GM21723 (cell line): ENCODE results near the gene POU5F1.
A peak's percentile ranks its signal among the peaks of the same experiment; 100 is the strongest.
"Not testable (repeated sequence)": the region's sequence is repeated elsewhere in the genome, so short reads cannot be mapped to it uniquely, and the experiment has no call there.

Experiments used
- ATAC-seq: cut with Tn5 transposase; IDR thresholded peaks from one replicate; pipeline ENCODE4 v1.9.1; 2021; ENCODE audit warnings: mild to moderate bottlenecking, moderate library complexity; ENCODE audit not compliant: unreplicated experiment

Gene POU5F1

DNA sequence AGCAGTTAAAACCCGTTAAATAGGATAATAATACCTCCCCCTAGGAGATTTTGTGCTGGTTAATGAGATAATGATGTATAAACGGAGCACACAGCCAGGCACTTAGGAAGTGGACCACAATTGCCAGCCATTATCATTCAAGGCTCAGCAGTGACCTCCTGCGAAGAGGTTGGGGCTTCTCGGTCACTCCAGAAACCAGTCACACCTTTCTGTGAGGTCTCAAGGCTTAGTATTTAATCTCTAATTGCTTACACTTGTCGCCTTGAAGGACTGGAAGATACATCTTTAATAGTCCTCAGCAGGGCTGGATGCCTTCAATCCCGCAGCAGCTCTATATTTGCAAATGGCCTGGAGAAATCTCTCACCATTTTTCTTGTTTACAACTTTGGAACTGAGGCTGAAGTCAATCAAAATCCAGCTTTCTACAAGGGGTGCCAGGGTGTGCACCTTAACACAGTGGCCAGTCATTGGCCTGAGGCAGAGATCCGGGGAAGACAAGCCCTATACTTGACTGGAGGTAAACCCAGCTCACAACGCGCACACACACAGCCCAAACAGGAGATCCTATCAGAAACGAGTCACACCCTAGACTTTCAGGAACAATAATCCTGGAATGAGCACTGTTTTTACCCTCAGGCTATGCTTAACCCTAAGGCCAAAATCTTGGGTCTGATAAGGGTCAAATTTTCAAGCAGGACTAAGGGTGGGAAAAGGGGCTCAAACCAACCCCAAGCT, 1.2 kb downstream of the POU5F1 start:
- no peak for ATAC-seq

GRCh38 chr6:31168606-31169005, 1.9 kb downstream of the POU5F1 start:
- no peak for ATAC-seq

DNA sequence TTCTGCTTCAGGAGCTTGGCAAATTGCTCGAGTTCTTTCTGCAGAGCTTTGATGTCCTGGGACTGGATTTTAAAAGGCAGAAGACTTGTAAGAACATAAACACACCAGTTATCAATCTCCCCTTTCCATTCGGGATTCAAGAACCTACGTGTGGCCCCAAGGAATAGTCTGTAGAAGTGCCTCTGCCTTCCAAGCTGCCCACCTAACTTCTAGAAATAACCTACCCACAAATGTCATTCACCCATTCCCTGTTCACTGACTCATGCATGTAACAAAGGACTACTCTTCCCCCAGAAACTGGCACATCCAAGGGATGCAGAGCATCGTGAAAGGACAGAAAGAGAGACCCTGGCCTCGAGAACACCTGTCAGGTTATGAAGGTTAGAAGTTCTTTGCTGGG, 4.5 kb downstream of the POU5F1 start:
- ATAC-seq = no peak

DNA sequence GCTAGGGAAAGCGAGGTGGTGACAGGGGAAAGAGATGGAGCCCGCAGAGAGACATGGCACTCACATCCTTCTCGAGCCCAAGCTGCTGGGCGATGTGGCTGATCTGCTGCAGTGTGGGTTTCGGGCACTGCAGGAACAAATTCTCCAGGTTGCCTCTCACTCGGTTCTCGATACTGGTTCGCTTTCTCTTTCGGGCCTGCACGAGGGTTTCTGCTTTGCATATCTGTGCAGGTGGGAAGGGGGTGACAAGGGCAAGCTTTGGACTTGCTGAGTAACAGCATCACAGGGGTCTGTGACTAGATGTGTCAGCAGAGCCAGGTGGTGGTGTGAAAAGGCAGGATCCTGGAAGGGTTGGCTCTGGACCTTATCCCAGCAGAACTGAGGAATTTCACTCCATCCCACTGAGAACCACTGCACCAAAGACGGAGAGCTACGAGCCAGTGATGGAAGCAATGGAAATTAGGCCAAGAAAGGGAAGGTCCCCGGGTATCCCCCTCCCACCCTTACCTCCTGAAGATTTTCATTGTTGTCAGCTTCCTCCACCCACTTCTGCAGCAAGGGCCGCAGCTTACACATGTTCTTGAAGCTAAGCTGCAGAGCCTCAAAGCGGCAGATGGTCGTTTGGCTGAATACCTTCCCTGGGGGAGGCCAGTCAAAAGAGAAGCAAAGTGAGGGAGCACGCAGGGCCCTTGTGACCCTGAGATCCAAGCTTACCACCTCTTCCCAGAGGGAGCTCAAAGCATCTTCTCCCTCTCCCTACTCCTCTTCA, 5.2 kb downstream of the POU5F1 start:
- peak; percentile 74 for ATAC-seq

GRCh38 chr6:31164475-31165063, 5.9 kb downstream of the POU5F1 start:
- not testable (repeated sequence) for ATAC-seq

DNA sequence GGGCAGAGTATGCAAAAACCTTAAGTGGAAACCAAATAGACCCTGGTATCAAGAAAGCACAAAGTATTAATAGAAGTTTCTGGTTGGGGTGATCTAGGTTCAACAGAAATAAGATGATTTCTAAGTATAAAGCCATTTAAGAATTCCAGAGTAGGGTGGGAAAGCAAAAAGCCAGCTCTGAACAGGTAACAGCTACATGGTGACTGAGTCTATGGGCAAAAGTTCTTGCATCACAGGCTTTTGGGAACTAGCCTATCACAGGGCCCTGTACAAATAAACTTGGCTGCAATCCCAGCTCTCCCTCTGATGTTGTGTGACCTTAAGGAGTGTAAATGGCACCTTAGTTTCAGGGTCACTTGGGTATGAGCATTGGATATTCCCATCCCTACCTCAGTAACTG, 6.6 kb downstream of the POU5F1 start:
- ATAC-seq = no peak

GRCh38 chr6:31162463-31163165, 7.9 kb downstream of the POU5F1 start:
- ATAC-seq = no peak

DNA sequence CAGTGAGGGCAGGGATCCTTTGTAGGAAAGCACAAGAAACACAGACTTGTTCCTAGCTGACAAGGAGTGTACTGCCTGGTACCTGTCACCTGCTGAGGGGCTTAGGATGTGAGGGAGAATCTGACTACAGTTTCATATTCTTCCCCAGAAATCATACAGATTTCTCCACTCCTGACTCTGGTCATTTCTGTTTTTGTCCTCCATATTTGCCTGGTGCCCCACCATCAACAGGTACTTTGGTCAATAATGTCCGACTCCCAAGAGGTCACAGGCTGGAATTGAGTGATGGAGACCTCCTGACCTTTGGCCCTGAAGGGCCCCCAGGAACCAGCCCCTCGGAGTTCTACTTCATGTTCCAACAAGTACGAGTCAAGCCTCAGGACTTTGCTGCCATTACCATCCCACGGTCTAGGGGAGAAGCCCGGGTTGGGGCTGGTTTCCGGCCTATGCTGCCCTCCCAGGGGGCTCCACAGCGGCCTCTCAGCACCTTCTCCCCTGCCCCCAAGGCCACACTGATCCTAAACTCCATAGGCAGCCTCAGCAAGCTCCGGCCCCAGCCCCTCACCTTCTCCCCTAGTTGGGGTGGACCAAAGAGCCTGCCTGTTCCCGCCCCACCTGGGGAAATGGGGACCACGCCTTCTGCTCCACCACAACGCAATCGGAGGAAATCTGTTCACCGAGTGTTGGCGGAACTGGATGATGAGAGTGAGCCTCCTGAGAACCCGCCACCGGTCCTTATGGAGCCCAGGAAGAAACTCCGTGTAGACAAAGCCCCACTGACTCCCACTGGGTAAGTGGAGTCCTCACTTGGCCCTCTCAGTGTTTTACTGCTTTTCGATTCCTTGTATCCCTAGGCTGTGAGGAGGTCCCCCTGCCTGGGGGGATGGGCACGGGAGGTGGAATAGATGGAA, 9.0 kb downstream of the POU5F1 start:
- no peak for ATAC-seq

- ATAC-seq = no peak
These were observed 11.3 kb downstream of the POU5F1 start for GRCh38 chr6:31158863-31159855.

DNA sequence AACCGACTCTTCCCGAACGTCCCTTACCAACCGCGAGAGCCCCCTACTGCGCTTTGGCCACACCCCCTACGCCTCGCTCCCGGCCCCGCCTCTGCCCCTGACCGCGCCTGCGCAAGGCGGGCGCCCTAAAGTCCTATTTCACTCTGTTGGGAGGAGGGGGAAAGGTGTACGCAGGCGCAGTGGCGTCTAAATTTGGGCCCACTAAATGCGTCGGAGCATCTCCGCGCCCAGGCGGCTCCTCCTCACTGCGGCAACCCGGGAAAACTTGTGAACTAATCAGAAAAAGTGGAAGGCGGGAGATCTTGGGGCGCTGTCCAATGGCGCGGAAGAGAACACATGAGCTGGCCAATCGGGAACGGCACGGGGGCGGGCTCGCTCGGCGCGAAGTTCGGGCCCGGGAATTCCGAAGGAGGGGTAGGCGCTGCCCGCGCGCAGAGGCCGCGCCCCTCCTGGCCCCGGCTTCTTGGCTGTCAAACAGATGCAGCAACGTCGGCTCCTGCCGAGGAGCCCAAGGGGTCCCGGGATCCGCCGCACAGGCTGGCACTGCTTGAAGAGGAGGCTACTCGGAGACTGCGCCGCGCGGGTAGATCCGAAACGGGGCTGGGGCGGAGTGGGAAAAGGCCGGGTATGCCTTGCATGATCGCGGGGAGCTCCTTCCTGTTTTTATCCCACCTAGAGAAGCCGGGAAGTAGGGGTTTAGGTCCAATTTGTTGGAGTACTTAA, 12.2 kb downstream of the POU5F1 start, which contains the start of gene TCF19:
Gene TCF19 (plus strand): TSS at position 450 of the 723 bp plus-strand sequence. CDS start 881 bp downstream, outside the sequence.
- ATAC-seq = peak; percentile 79

GRCh38 chr6:31157513-31158139, 12.9 kb downstream of the POU5F1 start, which contains the start of gene CCHCR1:
Gene CCHCR1, minus strand, starts transcription at chr6:31157802. Its CDS starts 202 bp downstream, at chr6:31157600.
- no peak for ATAC-seq

DNA sequence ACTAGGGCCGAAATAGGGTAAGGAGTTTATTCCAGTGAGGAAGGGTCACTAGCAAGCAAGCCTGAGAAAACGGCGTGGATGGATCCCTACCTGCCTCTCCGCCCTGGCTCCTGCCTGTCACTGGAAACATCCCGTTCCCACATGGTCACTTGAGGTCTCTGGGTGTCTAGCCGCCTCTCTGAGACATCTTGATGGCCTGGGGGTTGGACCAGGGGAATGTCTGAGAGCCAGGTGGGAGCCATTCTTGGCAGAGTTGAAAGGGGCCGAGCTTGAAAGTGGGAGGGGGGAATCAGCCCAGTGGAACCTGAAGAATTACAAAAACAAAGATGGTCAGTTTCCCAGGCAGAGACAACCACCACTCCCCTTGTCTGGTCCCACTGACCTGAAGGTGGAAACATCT, 13.8 kb downstream of the POU5F1 start:
- no peak for ATAC-seq

DNA sequence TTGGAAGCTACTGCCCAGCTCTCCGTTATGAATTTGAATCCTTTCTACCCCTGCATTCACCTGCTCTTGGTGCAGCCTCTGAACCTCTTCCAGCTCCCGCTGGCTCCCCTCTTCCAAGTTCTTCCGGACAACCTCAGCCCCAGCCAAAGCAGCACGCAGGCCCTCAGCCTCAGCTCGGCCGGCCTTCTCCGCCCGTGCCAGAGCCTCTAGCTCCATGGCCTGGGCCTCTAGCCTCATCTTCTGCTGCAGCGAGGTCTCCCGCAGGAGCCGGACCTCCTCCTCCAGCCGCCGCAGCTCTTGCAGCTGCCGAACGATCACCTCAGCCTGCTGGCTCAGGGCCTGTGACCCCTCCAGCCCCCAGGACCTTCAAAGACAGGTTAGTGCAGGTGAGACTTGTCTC, 16.0 kb downstream of the POU5F1 start:
- no peak for ATAC-seq

DNA sequence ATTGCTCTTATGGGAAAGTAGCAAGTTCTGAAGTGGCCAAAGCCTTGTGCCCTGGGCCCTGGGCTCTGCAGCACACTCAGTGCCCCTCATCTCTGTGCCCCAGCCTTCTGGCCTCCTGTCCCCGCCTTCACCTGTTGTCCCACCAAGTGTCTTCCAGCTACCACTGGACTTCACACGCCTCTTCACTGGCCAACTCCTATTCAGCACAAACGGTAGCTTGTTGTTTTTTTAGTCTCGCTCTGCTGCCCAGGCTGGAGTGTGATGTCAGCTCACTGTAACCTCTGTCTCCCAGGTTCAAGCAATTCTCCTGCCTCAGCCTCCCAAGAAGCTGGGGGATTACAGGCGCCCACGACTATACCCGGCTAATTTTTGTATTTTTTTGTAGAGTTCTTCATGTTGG, 17.7 kb downstream of the POU5F1 start:
- no peak for ATAC-seq

DNA sequence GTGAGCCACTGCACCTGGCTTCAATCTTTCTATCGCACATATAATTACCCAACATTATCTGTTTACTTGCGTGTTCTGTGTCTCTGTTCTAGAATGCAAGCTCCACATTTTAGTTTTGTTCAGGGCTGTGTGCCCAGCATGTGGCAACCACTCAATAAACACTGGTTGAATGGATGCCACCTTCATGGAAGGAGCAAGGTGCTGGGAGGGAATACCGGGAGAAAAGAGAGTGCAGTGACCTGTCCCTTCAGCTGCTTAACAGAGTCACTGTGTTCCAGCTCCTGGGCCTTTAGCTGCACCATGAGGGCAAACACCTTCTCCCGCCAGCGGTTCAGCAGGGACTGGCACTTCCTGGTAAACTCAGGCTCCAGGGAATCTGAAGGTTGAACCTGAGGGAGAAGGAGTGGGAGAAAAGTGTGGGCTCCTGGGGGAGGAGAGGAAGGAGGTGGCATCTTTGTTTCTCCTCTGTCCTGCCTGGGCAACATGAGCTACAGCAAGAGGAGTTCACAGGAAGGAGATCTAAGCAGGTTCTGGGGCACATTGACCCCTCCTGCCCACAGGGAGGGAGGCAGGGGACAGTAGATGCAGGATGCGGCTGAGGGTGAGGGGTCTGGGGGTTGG, 20.5 kb downstream of the POU5F1 start:
- no peak for ATAC-seq

DNA sequence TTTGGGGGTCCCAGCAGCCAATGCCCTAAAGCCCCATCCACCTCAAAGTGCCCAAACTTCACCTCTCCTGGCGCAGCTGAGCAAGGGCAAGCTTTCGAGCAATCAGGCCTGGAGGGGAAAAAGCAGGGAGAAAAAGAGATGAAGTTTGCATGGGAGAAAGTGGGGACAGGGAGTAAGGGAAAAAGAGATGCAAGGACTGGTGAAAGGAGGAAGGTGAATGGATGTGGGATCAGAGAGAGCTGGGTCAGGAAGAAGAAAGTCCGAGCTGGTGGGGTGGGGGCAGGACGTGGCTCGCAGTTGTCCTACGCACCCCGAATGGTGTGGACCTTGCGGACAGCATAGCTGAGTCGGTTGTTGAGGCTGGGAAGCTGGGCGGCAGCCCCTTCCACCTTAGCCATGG, 25.1 kb downstream of the POU5F1 start:
- no peak for ATAC-seq

DNA sequence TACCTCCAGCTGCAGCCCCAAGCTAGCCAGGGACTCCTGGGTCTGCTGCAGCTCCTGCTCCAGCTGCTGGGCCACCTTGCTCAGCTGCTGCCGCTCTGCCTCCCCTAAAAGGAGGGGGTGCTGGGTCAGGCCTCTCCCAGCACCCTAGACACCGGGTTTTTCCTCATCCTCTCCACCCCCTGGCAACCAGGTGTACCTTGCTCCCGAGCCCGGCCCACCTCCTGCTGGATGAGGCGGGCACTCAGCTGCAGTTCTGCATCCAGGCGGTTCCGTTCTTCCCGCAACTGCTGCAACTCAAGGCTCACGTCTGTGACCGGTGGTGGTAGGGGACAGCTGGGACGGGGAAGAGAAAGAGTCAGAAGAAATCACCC, 25.5 kb downstream of the POU5F1 start:
- ATAC-seq = no peak
